HG02943 (cell line): ENCODE data around the gene COLEC11.
"Not testable (repeated sequence)": the region's sequence is repeated elsewhere in the genome, so short reads cannot be mapped to it uniquely, and the experiment has no call there.

Experiments
- ATAC-seq: cut with Tn5 transposase; IDR thresholded peaks from one replicate; pipeline ENCODE4 v1.9.1; 2021; ENCODE audit warnings: mild to moderate bottlenecking, low read depth, moderate library complexity; ENCODE audit not compliant: unreplicated experiment

COLEC11 gene

GRCh38 chr2:3649581-3649980 lies 54.7 kb downstream of the COLEC11 start:
- no peak for ATAC-seq

GRCh38 chr2:3650140-3650920 lies 55.4 kb downstream of the COLEC11 start:
- ATAC-seq = no peak

GRCh38 chr2:3651691-3652648 lies 57.1 kb downstream of the COLEC11 start:
- ATAC-seq = peak; percentile 90

- ATAC-seq = no peak
These were observed 58.1 kb downstream of the COLEC11 start for GRCh38 chr2:3652896-3653625.

- no peak for ATAC-seq
These were observed 59.1 kb downstream of the COLEC11 start for GRCh38 chr2:3654011-3654410.

- no peak for ATAC-seq
These were observed 59.8 kb downstream of the COLEC11 start for GRCh38 chr2:3654531-3655225.

GRCh38 chr2:3655871-3656761 lies 61.2 kb downstream of the COLEC11 start:
- no peak for ATAC-seq

GRCh38 chr2:3656762-3657721 lies 62.1 kb downstream of the COLEC11 start:
- no peak for ATAC-seq

- ATAC-seq = no peak
These were observed 63.0 kb downstream of the COLEC11 start, which contains the start of gene ALLC for GRCh38 chr2:3657881-3658280. Gene ALLC, plus strand, starts transcription at chr2:3658200. Its CDS starts 12,958 bp downstream, at chr2:3671158.

- no peak for ATAC-seq
These were observed 64.8 kb downstream of the COLEC11 start for GRCh38 chr2:3659447-3660432.

- ATAC-seq = not testable (repeated sequence)
These were observed 65.7 kb downstream of the COLEC11 start for GRCh38 chr2:3660640-3661039.

- ATAC-seq = no peak
These were observed 66.3 kb downstream of the COLEC11 start for GRCh38 chr2:3661149-3661660.

GRCh38 chr2:3662239-3662638 lies 67.3 kb downstream of the COLEC11 start:
- ATAC-seq = no peak

- ATAC-seq = no peak
These were observed 69.2 kb downstream of the COLEC11 start for GRCh38 chr2:3664118-3664517.

- no peak for ATAC-seq
These were observed 70.0 kb downstream of the COLEC11 start for GRCh38 chr2:3664925-3665324.

- no peak for ATAC-seq
These were observed 71.1 kb downstream of the COLEC11 start for GRCh38 chr2:3665886-3666612.
